Measurements from ENCODE around the gene CAMK1D.

CAMK1D gene

DNA sequence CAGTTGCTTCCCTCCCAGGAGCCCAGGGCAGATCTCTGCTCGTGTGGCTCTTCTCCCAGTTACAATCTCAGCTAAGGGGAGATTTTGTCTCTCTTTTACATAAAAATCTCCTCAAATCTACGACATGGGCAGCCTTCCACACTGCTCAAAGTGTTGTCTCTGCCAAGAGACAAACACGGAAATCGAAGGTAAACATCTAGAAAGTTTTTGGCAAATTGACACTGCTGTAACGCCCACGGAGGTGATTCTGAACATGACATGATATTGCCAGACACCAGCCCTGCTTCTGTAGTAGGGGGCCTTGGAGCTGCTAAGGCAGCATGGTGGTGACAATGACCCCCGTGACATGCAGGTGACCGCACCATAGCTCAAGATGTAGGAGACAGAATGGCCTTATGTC lies 523.8 kb downstream of the CAMK1D start (continued):
- TF ChIP-seq ZNF2 (tag by site-specific recombination; IDR thresholded peaks at IDR 0.05), result no peak
- TF ChIP-seq RBAK (tag by site-specific recombination; IDR thresholded peaks at IDR 0.05), result no peak
- no peak for TF ChIP-seq GLIS1 (tag by site-specific recombination; IDR thresholded peaks at IDR 0.05)
- TF ChIP-seq ZNF561 (tag by site-specific recombination; IDR thresholded peaks at IDR 0.05; ENCODE audit: borderline replicate concordance), result no peak
- no peak for TF ChIP-seq KLF8 (tag by site-specific recombination; IDR thresholded peaks at IDR 0.05)
- TF ChIP-seq PRDM4 (tag by site-specific recombination; IDR thresholded peaks at IDR 0.05), result no peak
- TF ChIP-seq ZNF707 (tag by site-specific recombination; IDR thresholded peaks at IDR 0.05), result no peak

DNA sequence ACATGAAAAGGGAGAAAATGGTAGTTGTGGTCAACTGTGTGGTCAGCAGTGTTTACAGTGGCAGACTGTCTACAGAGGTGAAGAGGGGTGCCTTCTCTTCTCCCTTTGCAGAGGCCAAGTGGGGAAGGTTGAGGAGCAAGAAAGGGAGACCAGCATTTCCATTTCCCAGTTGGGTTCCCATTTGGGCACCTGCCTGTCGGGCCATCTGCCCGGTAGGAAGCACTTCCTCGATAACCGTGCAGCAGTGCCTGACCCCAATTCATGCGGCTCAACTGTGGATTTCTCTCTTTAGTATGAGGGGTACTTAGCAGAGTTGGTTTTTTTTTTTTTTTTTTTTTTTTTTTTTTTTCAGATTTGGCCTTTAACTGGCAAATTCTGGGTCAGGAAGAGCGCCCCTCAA lies 525.2 kb downstream of the CAMK1D start:
- ChIA-PET POLR2A (no interaction called here), CTCF (interaction anchor here (0.6 to 0.7 kb wide), 2 partner anchors 8 to 165 kb away, joined by 3 read pairs; no protein-coding TSS in a partner anchor)

GRCh38 chr10:12875100-12875499 lies 525.8 kb downstream of the CAMK1D start:
- Histone ChIP-seq H3K4me3 (ENCODE audit: low read depth, low read length) (no peak overlapping the region), H3K9me3 (ENCODE audit: control insufficient read depth, insufficient read depth, low read depth, low read length) (no peaks in the 10 kb centered on the region), H3K27ac (ENCODE audit: extremely low read depth, low read depth, low read length) (no peak overlapping the region), H3K4me1 (ENCODE audit: control insufficient read depth, insufficient read depth, low read length) (no peaks in the 10 kb centered on the region), H3K36me3 (ENCODE audit: control insufficient read depth in 2 of 2, insufficient read depth in 1 of 2, low read length in 2 of 2) (no peaks in the 10 kb centered on the region)
- ChIA-PET CTCF (interaction anchor here (0.6 kb wide), 1 partner anchor 165 kb away, joined by 3 read pairs; no protein-coding TSS in a partner anchor), POLR2A (no interaction called here)
- TF ChIP-seq, protein P1, sequence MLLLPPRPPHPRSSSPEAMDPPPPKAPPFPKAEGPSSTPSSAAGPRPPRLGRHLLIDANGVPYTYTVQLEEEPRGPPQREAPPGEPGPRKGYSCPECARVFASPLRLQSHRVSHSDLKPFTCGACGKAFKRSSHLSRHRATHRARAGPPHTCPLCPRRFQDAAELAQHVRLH (tag by site-specific recombination; IDR thresholded peaks at IDR 0.05), result no peak

More for the DNA sequence above, 525.2 kb downstream of the CAMK1D start:
- no peaks in the 10 kb centered on the region for H3K4me1 ChIP-seq (ENCODE audit: control insufficient read depth, insufficient read depth, low read length)
- H3K36me3 ChIP-seq (ENCODE audit: control insufficient read depth in 2 of 2, insufficient read depth in 1 of 2, low read length in 2 of 2), result no peaks in the 10 kb centered on the region
- TF ChIP-seq ZNF561 (tag by site-specific recombination; IDR thresholded peaks at IDR 0.05; ENCODE audit: borderline replicate concordance), result no peak
- no peak for TF ChIP-seq MEIS1 (CRISPR knock-in tag; IDR thresholded peaks at IDR 0.05; ENCODE audit: borderline replicate concordance)
- H3K27ac ChIP-seq (ENCODE audit: extremely low read depth, low read depth, low read length), result no peak overlapping the region
- no peak overlapping the region for H3K4me3 ChIP-seq (ENCODE audit: low read depth, low read length)
- H3K9me3 ChIP-seq (ENCODE audit: control insufficient read depth, insufficient read depth, low read depth, low read length), result no peaks in the 10 kb centered on the region

- TF ChIP-seq ZNF133 (tag by site-specific recombination; IDR thresholded peaks at IDR 0.05), result no peak
- no peak for TF ChIP-seq KLF9 (tag by site-specific recombination; IDR thresholded peaks at IDR 0.05; ENCODE audit: low read depth)
- TF ChIP-seq ZNF792 (tag by site-specific recombination; IDR thresholded peaks at IDR 0.05), result no peak
- no peak for TF ChIP-seq IKZF3 (tag by site-specific recombination; IDR thresholded peaks at IDR 0.05)
- ChIA-PET POLR2A (no interaction called here), CTCF (no interaction called here)
- Histone ChIP-seq H3K9me3 (ENCODE audit: control insufficient read depth, insufficient read depth, low read depth, low read length) (no peaks in the 10 kb centered on the region), H3K27ac (ENCODE audit: extremely low read depth, low read depth, low read length) (no peak overlapping the region), H3K4me3 (ENCODE audit: low read depth, low read length) (no peak overlapping the region), H3K4me1 (ENCODE audit: control insufficient read depth, insufficient read depth, low read length) (no peaks in the 10 kb centered on the region), H3K36me3 (ENCODE audit: control insufficient read depth in 2 of 2, insufficient read depth in 1 of 2, low read length in 2 of 2) (no peaks in the 10 kb centered on the region)
Observed at GRCh38 chr10:12876266-12876665, 526.9 kb downstream of the CAMK1D start.

GRCh38 chr10:12877150-12877549 lies 527.8 kb downstream of the CAMK1D start:
- Histone ChIP-seq H3K9me3 (ENCODE audit: control insufficient read depth, insufficient read depth, low read depth, low read length) (no peaks in the 10 kb centered on the region), H3K36me3 (ENCODE audit: control insufficient read depth in 2 of 2, insufficient read depth in 1 of 2, low read length in 2 of 2) (no peaks in the 10 kb centered on the region), H3K4me3 (ENCODE audit: low read depth, low read length) (no peak overlapping the region), H3K4me1 (ENCODE audit: control insufficient read depth, insufficient read depth, low read length) (no peaks in the 10 kb centered on the region), H3K27ac (ENCODE audit: extremely low read depth, low read depth, low read length) (no peak overlapping the region)
- CTCF ChIA-PET, result no interaction called here
- TF ChIP-seq HOXD13 (CRISPR knock-in tag; IDR thresholded peaks at IDR 0.05; ENCODE audit: borderline replicate concordance) (no peak), REST (tag by site-specific recombination; IDR thresholded peaks at IDR 0.05) (no peak), GLI4 (tag by site-specific recombination; IDR thresholded peaks at IDR 0.05) (no peak)
- POLR2A ChIA-PET, result no interaction called here

Measured in HEK293 (cell line).